Central memory CD4-positive, alpha-beta T cell (primary cell): ENCODE data around the gene CD44.

Experiments
- DNase-seq: peaks from one replicate; pipeline ENCODE4 v3.0.0; 2022

Gene CD44

DNA sequence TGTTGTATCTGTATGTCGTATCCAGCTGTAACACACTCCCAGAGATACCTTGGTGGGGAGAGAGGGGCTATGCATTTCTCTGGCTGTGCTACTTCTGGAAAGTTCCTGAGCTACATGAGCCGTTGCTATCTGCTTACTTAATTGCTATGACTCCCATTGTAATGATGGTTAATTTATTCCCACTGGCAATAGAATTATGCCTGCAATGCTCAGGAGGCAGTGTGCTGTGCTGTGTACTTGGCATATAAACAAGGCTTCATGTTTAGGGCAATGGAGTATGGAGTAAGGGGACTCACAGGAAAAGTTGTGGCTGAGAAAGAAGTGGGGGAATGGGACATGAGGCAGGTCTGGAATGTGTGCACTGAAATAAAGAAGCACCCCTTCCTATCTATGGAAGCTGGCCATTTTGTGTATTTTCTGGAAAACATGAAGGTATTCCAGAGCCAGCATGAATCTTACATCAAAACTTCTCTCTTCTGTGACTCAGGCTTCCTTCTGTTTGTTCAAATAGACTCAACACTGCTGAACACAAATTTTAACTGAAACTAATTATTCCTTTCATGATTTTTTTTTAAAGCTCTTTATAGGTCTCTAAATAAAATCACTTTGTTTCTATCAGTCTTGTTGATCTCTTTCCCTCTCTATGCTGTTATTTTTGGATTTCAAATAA, 40.6 kb downstream of the CD44 start:
- no peak for DNase-seq

DNA sequence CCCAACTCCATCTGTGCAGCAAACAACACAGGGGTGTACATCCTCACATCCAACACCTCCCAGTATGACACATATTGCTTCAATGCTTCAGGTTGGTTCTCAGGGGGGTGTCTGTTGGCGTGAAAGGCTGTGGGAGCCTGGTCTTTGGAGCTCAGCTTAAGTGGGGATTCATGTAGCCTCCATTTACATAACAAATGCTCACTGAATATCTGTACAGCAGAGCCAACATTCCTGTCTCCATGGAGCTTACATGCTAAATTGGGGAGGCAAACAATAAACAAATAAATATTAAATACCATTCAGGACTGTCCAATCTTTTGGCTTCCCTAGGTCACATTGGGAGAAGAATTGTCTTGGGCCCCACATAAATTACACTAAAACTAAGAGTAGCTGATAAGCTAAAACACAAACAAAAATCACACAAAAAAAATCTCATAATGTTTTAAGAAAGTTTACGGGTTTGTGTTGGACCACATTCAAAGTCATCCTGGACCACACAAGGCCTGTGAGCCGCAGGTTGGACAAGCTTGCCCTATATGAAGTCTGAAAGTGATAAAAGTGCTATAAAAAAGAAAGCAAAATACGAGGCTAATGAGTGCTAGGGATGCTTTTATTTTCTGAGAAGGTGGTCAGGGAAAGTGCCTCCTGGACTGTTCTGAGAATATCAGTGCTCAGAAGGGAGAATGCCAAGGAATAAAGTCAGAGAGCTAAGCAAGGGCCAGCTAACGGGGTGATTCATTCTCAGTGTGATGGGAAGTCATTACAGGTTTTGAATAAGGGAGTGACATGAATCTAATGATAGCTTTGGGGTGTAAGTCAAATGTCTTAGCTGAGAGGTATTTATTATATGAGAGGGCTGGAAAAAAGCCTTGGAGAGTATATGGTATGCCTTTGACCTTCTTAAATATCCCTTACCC, 41.6 kb downstream of the CD44 start:
- no peak for DNase-seq

GRCh38 chr11:35182317-35182939, 43.5 kb downstream of the CD44 start:
- DNase-seq: no peak

DNA sequence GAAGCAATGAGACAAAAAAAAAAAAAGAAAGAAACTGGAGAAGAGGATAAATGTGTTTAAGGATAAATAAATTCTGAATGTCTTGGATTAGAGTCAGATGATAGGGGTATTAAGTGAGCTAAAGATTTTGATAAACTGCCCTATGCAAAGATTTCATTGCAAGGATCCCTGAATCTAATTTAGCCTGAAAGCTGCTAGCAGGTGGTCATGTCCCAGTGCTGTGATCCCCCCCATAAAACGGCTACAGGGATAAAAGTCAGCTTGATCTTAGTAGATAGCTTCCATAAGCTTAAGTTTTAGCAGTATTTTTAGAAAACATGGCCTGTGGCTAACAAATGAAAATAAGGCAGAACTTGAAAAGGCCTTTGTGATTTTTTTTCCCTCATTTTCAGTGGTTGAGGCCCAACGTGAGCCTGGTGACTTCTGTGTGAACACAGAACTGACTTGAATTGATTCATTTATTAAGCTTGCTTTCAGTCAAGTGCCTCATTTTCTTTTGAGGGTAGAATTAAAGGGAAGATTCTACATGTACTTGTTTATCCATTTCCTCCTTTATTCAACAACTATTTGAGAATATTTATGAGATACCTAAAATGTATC, 44.5 kb downstream of the CD44 start:
- no peak for DNase-seq

GRCh38 chr11:35185696-35186095, 46.7 kb downstream of the CD44 start:
- DNase-seq: no peak

DNA sequence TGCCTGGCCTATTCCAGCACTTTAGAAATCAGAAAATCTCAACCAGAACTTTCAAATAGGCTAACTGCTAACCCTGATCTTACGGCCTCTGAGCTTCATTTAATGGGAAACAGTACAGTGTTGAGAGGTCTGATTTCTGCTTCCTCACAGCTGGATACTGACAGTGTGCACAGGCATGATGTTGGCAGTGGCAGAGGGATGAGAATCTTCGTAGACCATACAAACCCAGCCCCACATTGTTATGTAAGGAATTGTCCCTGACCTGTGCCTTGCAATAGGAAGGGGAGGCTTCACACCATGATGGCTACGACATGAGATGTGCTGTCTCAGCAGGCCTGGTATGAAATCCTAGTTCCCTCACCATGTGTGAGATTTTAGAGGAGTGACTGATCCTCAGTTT, 49.0 kb downstream of the CD44 start:
- DNase-seq: no peak

- DNase-seq: no peak
Observed at GRCh38 chr11:35190804-35191348, 51.9 kb downstream of the CD44 start.

- DNase-seq: no peak
Observed at GRCh38 chr11:35192347-35192746, 53.4 kb downstream of the CD44 start.

DNA sequence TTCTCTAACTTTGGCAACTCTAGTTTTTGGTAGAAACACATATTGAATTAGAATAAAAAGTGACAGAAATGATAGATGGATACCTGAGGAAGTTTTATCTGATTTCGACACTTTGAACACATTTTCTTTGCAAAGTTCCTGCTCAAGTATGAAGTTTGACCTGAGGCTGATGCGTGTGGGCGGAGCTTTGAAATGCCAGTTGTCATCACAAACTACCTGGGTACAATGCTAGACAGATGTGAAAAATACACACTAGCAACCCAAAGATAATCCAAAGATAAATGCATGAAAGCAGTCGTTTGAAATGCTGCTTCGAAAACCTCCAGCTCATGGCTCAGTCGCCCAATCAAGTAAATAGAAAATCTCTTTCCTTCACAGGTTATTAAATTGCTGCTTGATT, 54.8 kb downstream of the CD44 start:
- DNase-seq: no peak

GRCh38 chr11:35197292-35197691, 58.3 kb downstream of the CD44 start:
- no peak for DNase-seq

DNA sequence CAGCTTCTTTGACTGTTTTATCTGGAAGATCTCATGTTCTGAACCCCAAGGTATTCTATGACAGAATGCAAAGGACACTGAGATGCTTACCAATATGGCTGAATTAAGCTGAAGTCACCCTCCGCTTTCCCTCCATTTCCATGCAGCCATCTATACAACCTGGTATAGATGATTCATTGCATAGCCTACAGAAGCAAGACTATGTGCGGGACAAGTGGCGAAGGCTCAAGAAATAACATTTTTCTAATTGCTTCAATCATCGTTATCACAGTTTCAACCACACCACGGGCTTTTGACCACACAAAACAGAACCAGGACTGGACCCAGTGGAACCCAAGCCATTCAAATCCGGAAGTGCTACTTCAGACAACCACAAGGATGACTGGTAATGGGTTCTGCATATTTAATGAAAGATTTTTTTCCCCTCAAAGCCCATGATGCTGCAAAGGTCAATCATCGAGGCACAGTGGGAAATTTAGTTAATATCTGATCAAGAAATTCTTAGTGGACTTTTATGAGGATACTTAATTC, 61.9 kb downstream of the CD44 start:
- no peak for DNase-seq

DNA sequence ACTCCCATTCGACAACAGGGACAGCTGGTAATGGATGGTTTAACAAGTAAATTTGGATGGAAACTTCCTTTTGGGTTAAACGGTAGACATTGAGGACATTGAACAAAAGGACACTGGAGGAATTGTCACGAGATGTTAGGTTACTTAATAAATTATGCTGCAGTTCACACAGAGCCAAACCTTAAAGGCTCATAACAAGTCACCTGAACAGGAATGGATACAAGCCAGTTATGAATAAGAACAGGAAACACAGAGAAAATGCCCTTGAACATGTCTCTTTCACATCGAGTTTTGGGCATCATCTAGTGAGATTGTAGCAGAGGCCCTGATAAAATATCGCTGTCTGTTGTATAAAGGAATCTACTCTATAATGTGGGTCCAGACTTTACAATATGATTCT, 65.6 kb downstream of the CD44 start:
- no peak for DNase-seq

DNA sequence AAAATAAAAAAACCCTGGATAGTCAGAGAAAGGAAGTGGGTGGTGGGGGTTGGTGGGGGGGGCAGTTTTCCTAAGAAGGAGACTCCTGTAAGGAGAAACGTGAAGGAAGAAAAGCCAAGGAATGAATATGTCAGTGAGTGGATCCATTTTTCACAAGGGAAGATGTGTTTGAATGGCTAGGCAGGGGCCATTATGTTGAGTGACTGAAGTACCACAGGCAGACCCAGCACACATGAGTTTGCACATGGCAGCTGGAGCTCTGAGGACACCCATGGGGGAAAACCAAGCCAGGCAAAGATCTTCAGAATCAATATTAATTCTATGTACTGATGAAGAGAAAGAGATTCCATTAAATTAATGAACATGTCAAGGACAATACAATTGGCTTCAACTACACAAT, 67.6 kb downstream of the CD44 start:
- no peak for DNase-seq

DNA sequence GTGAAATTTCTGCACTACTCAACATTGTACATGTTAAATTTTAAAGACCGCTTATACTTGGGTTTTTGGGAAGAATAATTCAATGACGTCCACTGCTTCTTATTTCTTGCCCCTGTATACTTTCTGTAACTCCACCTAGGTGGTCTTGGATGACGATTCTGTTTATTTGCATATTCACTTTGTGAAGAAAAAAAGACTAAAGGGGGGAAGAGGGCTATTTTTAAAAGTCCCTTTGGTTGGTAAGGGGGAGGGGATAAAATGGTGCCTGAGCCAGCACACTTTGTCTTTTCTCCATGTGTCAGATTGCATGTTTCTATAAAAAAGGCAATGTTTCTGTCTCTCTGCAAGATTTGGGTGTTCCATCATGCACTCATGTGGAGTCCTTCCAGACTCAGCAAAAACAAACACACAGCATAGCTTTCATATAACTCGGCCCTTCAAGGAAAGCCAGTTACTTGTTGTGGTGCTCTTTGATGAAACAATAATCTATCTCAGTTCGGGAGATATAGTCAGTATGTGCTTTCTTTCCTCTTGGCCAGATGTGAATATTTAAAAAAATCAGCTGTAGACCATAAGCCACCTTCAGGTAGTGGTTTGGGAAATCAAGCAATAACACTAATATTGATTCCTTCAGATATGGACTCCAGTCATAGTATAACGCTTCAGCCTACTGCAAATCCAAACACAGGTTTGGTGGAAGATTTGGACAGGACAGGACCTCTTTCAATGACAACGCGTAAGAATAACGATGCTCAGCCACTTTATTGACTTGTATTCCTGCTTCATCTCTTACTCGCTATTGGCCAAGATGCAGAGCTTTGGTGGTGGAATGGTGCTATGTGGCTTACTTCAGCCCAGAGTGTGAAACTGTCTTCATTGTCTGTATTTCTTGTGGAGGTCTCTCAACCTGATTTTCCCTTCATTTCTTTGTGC, 68.8 kb downstream of the CD44 start:
- no peak for DNase-seq

DNA sequence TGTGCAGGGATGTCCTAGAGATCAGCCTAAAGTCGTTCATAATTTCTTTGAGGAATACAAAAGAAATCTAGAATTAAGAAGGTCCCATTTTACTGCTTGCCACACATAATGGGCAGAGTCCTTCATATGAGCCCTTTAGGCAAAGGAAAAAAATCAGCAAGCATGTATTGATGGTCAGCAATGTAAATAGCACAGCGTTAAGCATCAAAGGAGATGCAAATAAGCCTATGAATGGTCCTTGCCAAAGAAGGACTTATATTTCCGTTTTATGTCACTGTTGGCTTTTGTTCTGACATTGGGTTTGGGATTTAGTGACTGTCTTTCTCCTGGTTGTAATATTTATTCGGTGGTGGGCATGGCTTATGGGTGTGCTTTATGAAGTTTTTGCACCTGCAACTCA, 69.8 kb downstream of the CD44 start:
- DNase-seq: no peak

- DNase-seq: no peak
Observed at GRCh38 chr11:35210876-35211546, 72.0 kb downstream of the CD44 start.

- DNase-seq: no peak
Observed at GRCh38 chr11:35211952-35212351, 73.0 kb downstream of the CD44 start.

DNA sequence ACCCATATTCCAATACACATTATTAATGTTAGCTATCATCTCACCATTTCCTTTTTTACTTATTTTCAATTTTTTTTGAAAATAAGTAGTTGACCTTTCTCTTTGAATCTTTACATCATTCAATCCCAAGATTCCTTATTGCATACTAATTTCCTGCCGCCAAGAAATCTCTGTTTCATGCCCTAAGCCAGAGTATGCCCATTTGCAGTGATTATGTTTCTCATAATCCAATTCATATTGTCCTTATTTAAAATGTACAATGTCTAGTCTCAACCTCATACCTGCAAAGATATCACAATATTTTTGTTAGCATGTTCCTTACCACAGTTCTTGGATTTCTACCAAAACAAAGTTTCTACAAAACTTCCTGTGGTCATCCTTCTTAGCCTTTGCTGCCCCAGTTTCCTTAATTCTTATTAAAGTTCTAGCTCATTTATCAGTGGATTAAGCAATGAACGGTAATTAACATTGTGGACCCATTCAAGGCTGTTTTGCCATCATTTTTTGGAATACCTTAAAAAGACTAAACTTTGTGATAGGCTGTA, 75.3 kb downstream of the CD44 start:
- no peak for DNase-seq

DNA sequence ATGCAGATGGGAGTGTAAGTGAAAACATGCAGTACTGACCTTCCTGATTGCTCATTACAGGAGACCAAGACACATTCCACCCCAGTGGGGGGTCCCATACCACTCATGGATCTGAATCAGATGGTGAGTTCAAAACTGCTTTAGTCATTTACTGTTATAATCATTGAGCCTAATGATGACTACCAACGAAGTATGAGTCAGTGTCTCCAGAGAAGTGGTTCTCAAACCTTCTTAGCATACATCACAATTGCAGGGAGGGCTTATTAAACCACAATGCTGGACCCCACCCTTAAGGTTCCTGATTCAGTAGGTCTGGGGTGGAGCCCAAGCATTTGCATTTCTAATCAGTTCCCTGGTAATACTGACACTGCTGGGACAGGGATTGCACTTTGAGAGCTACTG, 75.8 kb downstream of the CD44 start:
- no peak for DNase-seq

GRCh38 chr11:35215945-35216344, 77.0 kb downstream of the CD44 start:
- DNase-seq: no peak
